ENCODE measurements around the gene HPGDS. TPM values are rescaled to one million over a fixed set of nuclear protein-coding genes. Genes with fewer than 3 reads are reported as not detected.

HPGDS gene
- total RNA-seq, 2 donors from 2014 or later = not detected

- Mint-ChIP-seq H3K27me3 (ENCODE audit: insufficient read depth) (no peaks in the 10 kb centered on the region), H3K4me3 (no peak overlapping the region), H3K9me3 (no peaks in the 10 kb centered on the region), H3K36me3 (ENCODE audit: low read depth) (no peaks in the 10 kb centered on the region), H3K27ac (no peak overlapping the region), H3K4me1 (peaks cover 10% of the 10 kb centered on the region)
- no peaks in the 10 kb centered on the region for H3K9me3 ChIP-seq (ENCODE audit: control insufficient read depth, low read length)
- no peak overlapping the region for H3K4me3 ChIP-seq (ENCODE audit: low read length)
- no peak overlapping the region for H3K9ac ChIP-seq (ENCODE audit: extremely low read depth, low read length, poor library complexity, severe bottlenecking)
- H3K27ac ChIP-seq (ENCODE audit: low read depth, low read length) = no peak overlapping the region
- H3K27me3 ChIP-seq (ENCODE audit: control insufficient read depth, insufficient read depth, low read length, poor library complexity, severe bottlenecking) = no peaks in the 10 kb centered on the region
- 95 to 100% methylated on average over 1 to 3 of the region's 3 CpGs for WGBS, 2 experiments (ENCODE audit: insufficient coverage in 1 of 2, insufficient read length in 1 of 2)
- peaks cover 5% of the 10 kb centered on the region for H3K4me1 ChIP-seq (ENCODE audit: control insufficient read depth, insufficient read depth, low read length)
- no peak for DNase-seq
- H3K36me3 ChIP-seq (ENCODE audit: control insufficient read depth, insufficient read depth, low read length) = no peaks in the 10 kb centered on the region
- TF ChIP-seq CTCF (conservative IDR thresholded peaks at IDR 0.05) = no peak
These were observed 6.0 kb upstream of the HPGDS start for GRCh38 chr4:94348666-94349065.

- TF ChIP-seq CTCF (conservative IDR thresholded peaks at IDR 0.05) = no peak
- Histone ChIP-seq H3K27ac (ENCODE audit: low read depth, low read length) (no peak overlapping the region), H3K9ac (ENCODE audit: extremely low read depth, low read length, poor library complexity, severe bottlenecking) (no peak overlapping the region), H3K36me3 (ENCODE audit: control insufficient read depth, insufficient read depth, low read length) (no peaks in the 10 kb centered on the region), H3K27me3 (ENCODE audit: control insufficient read depth, insufficient read depth, low read length, poor library complexity, severe bottlenecking) (no peaks in the 10 kb centered on the region), H3K4me3 (ENCODE audit: low read length) (no peak overlapping the region), H3K4me1 (ENCODE audit: control insufficient read depth, insufficient read depth, low read length) (peaks cover 5% of the 10 kb centered on the region), H3K9me3 (ENCODE audit: control insufficient read depth, low read length) (no peaks in the 10 kb centered on the region)
- H3K4me1 Mint-ChIP-seq = peaks cover 15% of the 10 kb centered on the region
- no peak for DNase-seq
- no peak overlapping the region for H3K27ac Mint-ChIP-seq
- no peaks in the 10 kb centered on the region for H3K36me3 Mint-ChIP-seq (ENCODE audit: low read depth)
- H3K9me3 Mint-ChIP-seq = no peaks in the 10 kb centered on the region
- no peaks in the 10 kb centered on the region for H3K27me3 Mint-ChIP-seq (ENCODE audit: insufficient read depth)
- no peak overlapping the region for H3K4me3 Mint-ChIP-seq
These were observed 3.9 kb upstream of the HPGDS start for GRCh38 chr4:94346541-94346940.

GRCh38 chr4:94345969-94346368, 3.3 kb upstream of the HPGDS start:
- no peak for DNase-seq
- Mint-ChIP-seq H3K9me3 (no peaks in the 10 kb centered on the region), H3K36me3 (ENCODE audit: low read depth) (no peaks in the 10 kb centered on the region), H3K27ac (no peak overlapping the region), H3K27me3 (ENCODE audit: insufficient read depth) (no peaks in the 10 kb centered on the region), H3K4me1 (peaks cover 15% of the 10 kb centered on the region), H3K4me3 (no peak overlapping the region)
- Histone ChIP-seq H3K4me3 (ENCODE audit: low read length) (no peak overlapping the region), H3K27me3 (ENCODE audit: control insufficient read depth, insufficient read depth, low read length, poor library complexity, severe bottlenecking) (no peaks in the 10 kb centered on the region), H3K36me3 (ENCODE audit: control insufficient read depth, insufficient read depth, low read length) (no peaks in the 10 kb centered on the region), H3K9ac (ENCODE audit: extremely low read depth, low read length, poor library complexity, severe bottlenecking) (no peak overlapping the region), H3K9me3 (ENCODE audit: control insufficient read depth, low read length) (no peaks in the 10 kb centered on the region), H3K4me1 (ENCODE audit: control insufficient read depth, insufficient read depth, low read length) (peaks cover 5% of the 10 kb centered on the region), H3K27ac (ENCODE audit: low read depth, low read length) (no peak overlapping the region)
- WGBS, 2 experiments (ENCODE audit: insufficient coverage in 1 of 2, insufficient read length in 1 of 2) = 100% methylated on average over 2 of the region's 2 CpGs; no CpG with 5 or more reads in 1 of the 2 experiments
- no peak for TF ChIP-seq CTCF (conservative IDR thresholded peaks at IDR 0.05)

Measured in endodermal cell (in vitro differentiated cells).